Measurements from ENCODE around the gene USP31. TPM values are rescaled to one million over a fixed set of nuclear protein-coding genes. Genes with fewer than 3 reads are reported as not detected.

The USP31 gene
- total and polyA plus RNA-seq, 2 of the 8 experiments (the other 6 are each of a cell fraction or from before 2014, with no cell fraction given), result 6.7 to 19.0 TPM

DNA sequence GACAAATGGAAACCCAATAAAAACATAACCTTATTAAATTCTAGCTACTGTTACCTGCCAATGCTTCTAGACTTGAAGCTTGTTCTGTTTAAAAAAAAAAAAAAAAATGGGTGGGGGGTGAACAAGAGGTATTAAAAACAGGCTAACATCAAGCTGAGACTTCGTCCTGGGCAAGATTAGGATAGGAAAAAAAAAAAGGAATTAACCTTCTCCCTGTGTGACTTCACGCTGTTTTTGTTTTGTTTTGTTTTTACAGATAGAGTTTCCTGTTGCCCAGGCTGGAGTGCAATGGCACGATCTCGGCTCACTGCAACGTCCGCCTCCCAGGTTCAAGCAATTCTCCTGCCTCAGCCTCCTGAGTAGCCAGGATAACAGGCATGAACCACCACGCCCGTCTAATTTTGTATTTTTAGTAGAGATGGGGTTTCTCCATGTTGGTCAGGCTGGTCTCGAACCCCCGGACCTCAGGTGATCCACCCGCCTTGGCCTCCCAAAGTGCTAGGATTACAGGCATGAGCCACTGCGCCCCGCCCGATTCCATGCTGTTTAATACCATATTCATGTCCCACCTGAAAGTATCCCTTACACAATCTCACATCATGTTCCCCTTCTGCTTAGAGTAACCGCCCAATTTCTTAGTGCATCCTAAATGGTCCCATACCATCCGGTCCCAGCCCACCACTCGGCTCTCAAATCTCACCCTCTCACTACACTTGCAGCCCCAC lies 2.2 kb downstream of the USP31 start:
- H3K79me1 ChIP-seq (ENCODE audit: low read depth, low read length), result peaks cover 10% of the 10 kb centered on the region
- H3K23me2 ChIP-seq (ENCODE audit: low read depth, low read length), result peaks cover 6% of the 10 kb centered on the region
- H2BK12ac ChIP-seq (ENCODE audit: low read depth, low read length), result no peak overlapping the region
- H3K9ac ChIP-seq (replicated peaks in 1 of 4; ENCODE audit: extremely low read depth in 1 of 4, low read depth in 3 of 4, low read length in 3 of 4), result no peak overlapping the region
- H4K91ac ChIP-seq (replicated peaks; ENCODE audit: insufficient read length, low read length), result no peak overlapping the region
- peaks cover 6 to 59% of the 10 kb centered on the region in 2 experiments; a peak in 2 of 4 replicates for H3K79me2 ChIP-seq (ENCODE audit: control insufficient read depth in 1 of 2, insufficient read depth in 2 of 2, low read length in 2 of 2)
- H3K4me2 ChIP-seq (ENCODE audit: insufficient read depth in 1 of 2, low read depth in 2 of 2, low read length in 2 of 2), result peak overlapping the region; percentile 5 to 86; a peak in 3 of 4 replicates
- ChIA-PET POLR2A (ENCODE audit: partially characterized antibody) (no interaction called here), CTCF (ENCODE audit: partially characterized antibody) (no interaction called here)
- H3K14ac ChIP-seq (ENCODE audit: insufficient read length), result no peak overlapping the region
- no peak overlapping the region for H2BK15ac ChIP-seq (ENCODE audit: low read length)
- peaks cover 0 to 3% (median 1%) of the 10 kb centered on the region in 4 experiments; a peak in 1 of 7 replicates for H3K27me3 ChIP-seq (replicated peaks in 1 of 4; ENCODE audit: control insufficient read depth in 3 of 4, extremely low read depth in 1 of 4, insufficient read depth in 3 of 4, low read length in 3 of 4)
- no peak overlapping the region for H3K27ac ChIP-seq (ENCODE audit: low read depth, low read length)
- FAIRE-seq, result no peak
- H2AFZ ChIP-seq (ENCODE audit: low read length), result no peak overlapping the region
- H3K56ac ChIP-seq (replicated peaks; ENCODE audit: insufficient read length, low read depth, low read length), result no peak overlapping the region
- peaks cover 8 to 18% (median 12%) of the 10 kb centered on the region in 4 experiments; a peak in 6 of 7 replicates for H3K4me1 ChIP-seq (replicated peaks in 1 of 4; ENCODE audit: control insufficient read depth in 3 of 4, insufficient read depth in 4 of 4, low read length in 3 of 4)
- no peak overlapping the region for H2AK5ac ChIP-seq (ENCODE audit: low read depth, low read length)
- no peak overlapping the region for H4K5ac ChIP-seq (ENCODE audit: insufficient read length, low read depth, low read length)
- TF ChIP-seq FOSL1 (IDR thresholded peaks at IDR 0.05; ENCODE audit: insufficient read depth, low read depth, low read length) (no peak), SIN3A (conservative IDR thresholded peaks at IDR 0.05 in 1 of 2, IDR thresholded peaks at IDR 0.05 in 1 of 2; ENCODE audit: low read depth in 1 of 2, low read length in 2 of 2) (no peak), POU5F1 (IDR thresholded peaks at IDR 0.05; ENCODE audit: low read depth, low read length) (no peak), RAD21 (IDR thresholded peaks at IDR 0.05 in 1 of 2, conservative IDR thresholded peaks at IDR 0.05 in 1 of 2; ENCODE audit: low read depth in 2 of 2, low read length in 2 of 2) (no peak), SIRT6 (IDR thresholded peaks at IDR 0.05; ENCODE audit: low read length) (no peak), CBX5 (IDR thresholded peaks at IDR 0.05; ENCODE audit: low read depth, low read length) (no peak)
- H3K4me3 ChIP-seq (ENCODE audit: extremely low read depth in 1 of 4, insufficient read depth in 2 of 4, low read depth in 3 of 4, low read length in 4 of 4), result peak overlapping the region in 1 of 4 experiments; percentile 92; a peak in 3 of 8 replicates
- no peaks in the 10 kb centered on the region for H3K9me3 ChIP-seq (ENCODE audit: insufficient read depth in 2 of 2, low read depth in 1 of 2, low read length in 1 of 2)
- no peak overlapping the region for H3K23ac ChIP-seq (ENCODE audit: insufficient read length)
- no peak overlapping the region for H2BK5ac ChIP-seq (ENCODE audit: low read depth, low read length)
- no peaks in the 10 kb centered on the region for H3K36me3 ChIP-seq (ENCODE audit: control insufficient read depth in 2 of 4, insufficient read depth in 4 of 4, low read length in 3 of 4)
- H3K18ac ChIP-seq (ENCODE audit: extremely low read depth, low read length), result no peak overlapping the region
- no peak for DNase-seq (ENCODE audit: low read depth in 1 of 2, low spot score in 2 of 2)
- no peak overlapping the region for H4K8ac ChIP-seq (ENCODE audit: extremely low read depth, insufficient read depth, low read length)
- H4K20me1 ChIP-seq (replicated peaks in 1 of 2; ENCODE audit: control insufficient read depth in 1 of 2, insufficient read depth in 2 of 2, low read length in 2 of 2), result peaks cover 2 to 15% of the 10 kb centered on the region in 2 experiments
- 84% methylated on average over 17 of the region's 17 CpGs; no CpG with 5 or more reads in 1 of the 2 experiments for WGBS, 2 experiments (ENCODE audit: extremely low coverage in 1 of 2, insufficient coverage in 1 of 2, insufficient read length in 1 of 2, insufficient replicate concordance in 2 of 2, low coverage in 1 of 2, low lambda C conversion rate in 2 of 2, missing lambda C conversion rate in 1 of 2)
- H2BK120ac ChIP-seq (replicated peaks; ENCODE audit: low read depth, low read length), result no peak overlapping the region
- H2BK20ac ChIP-seq (ENCODE audit: low read length), result no peak overlapping the region
- H3K4ac ChIP-seq (replicated peaks; ENCODE audit: insufficient read length, low read depth, low read length), result no peak overlapping the region
